Measurements from ENCODE around the gene RASEF.

The RASEF gene

DNA sequence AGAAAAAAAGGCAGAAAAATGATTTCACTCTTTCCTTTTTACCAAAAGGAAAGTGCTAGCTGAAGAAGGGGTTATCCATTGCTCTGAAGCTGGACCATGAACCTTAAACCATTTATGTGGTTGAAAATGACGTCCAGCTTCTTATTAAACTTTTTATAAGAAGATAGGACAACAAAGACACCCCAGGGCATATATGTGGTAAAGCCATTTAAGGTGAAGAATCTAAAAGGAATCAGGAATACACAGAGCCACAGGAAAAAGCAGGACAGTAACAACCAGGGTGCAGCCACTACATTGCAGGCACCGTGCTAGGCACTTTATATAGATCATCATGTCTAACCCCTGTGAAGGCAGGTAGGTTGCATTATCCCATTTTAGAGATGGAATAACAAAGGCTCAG, 42.1 kb downstream of the RASEF start:
- Histone ChIP-seq H3K27ac (ENCODE audit: low read depth, low read length) (no peak overlapping the region), H3K9me3 (ENCODE audit: control insufficient read depth in 5 of 5, low read length in 5 of 5) (peaks cover 0 to 6% (median 0%) of the 10 kb centered on the region in 5 donors), H3K4me1 (ENCODE audit: control insufficient read depth in 5 of 5, insufficient read depth in 5 of 5, low read length in 5 of 5) (no peaks in the 10 kb centered on the region)

GRCh38 chr9:83020327-83020726, 42.6 kb downstream of the RASEF start:
- Histone ChIP-seq H3K4me3 (ENCODE audit: low read depth in 1 of 5, low read length in 5 of 5) (no peak overlapping the region), H3K9me3 (ENCODE audit: control insufficient read depth in 5 of 5, low read length in 5 of 5) (peaks cover 0 to 6% (median 0%) of the 10 kb centered on the region in 5 donors), H3K27me3 (ENCODE audit: control insufficient read depth in 5 of 5, insufficient read depth in 4 of 5, low read length in 5 of 5) (no peaks in the 10 kb centered on the region), H3K27ac (ENCODE audit: low read depth, low read length) (no peak overlapping the region), H3K4me1 (ENCODE audit: control insufficient read depth in 5 of 5, insufficient read depth in 5 of 5, low read length in 5 of 5) (no peaks in the 10 kb centered on the region), H3K9ac (ENCODE audit: low read length in 5 of 5) (no peak overlapping the region), H3K36me3 (ENCODE audit: control insufficient read depth in 5 of 5, insufficient read depth in 5 of 5, low read length in 5 of 5) (no peaks in the 10 kb centered on the region)

More for the DNA sequence above, 42.1 kb downstream of the RASEF start:
- Histone ChIP-seq H3K4me3 (ENCODE audit: low read depth in 1 of 5, low read length in 5 of 5) (no peak overlapping the region), H3K27me3 (ENCODE audit: control insufficient read depth in 5 of 5, insufficient read depth in 4 of 5, low read length in 5 of 5) (no peaks in the 10 kb centered on the region), H3K9ac (ENCODE audit: low read length in 5 of 5) (no peak overlapping the region), H3K36me3 (ENCODE audit: control insufficient read depth in 5 of 5, insufficient read depth in 5 of 5, low read length in 5 of 5) (no peaks in the 10 kb centered on the region)

GRCh38 chr9:83019246-83019645, 43.7 kb downstream of the RASEF start:
- no peaks in the 10 kb centered on the region for H3K27me3 ChIP-seq (ENCODE audit: control insufficient read depth in 5 of 5, insufficient read depth in 4 of 5, low read length in 5 of 5)
- H3K36me3 ChIP-seq (ENCODE audit: control insufficient read depth in 5 of 5, insufficient read depth in 5 of 5, low read length in 5 of 5), result no peaks in the 10 kb centered on the region
- H3K4me3 ChIP-seq (ENCODE audit: low read depth in 1 of 5, low read length in 5 of 5), result no peak overlapping the region
- H3K9me3 ChIP-seq (ENCODE audit: control insufficient read depth in 5 of 5, low read length in 5 of 5), result peaks cover 0 to 6% (median 0%) of the 10 kb centered on the region in 5 donors
- no peak overlapping the region for H3K9ac ChIP-seq (ENCODE audit: low read length in 5 of 5)
- H3K4me1 ChIP-seq (ENCODE audit: control insufficient read depth in 5 of 5, insufficient read depth in 5 of 5, low read length in 5 of 5), result no peaks in the 10 kb centered on the region
- no peak overlapping the region for H3K27ac ChIP-seq (ENCODE audit: low read depth, low read length)

DNA sequence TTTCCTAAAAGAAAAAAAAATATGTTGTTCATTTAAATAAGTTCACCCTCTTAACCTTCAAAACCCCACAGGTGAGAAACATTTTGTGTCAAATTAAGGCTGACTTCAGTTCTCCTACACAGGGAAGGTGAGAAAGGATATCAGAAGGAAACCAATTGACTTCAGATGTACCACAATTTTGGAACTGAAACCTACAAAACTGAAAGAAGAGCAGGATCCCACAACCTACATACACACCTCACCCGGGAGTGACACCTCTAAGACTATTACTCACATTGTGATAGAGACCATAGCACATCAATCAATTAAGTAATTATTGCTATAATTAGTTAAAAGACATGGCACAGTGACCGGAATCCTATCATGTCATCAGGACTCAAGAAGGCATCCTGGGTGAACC, 47.0 kb downstream of the RASEF start:
- Histone ChIP-seq H3K4me3 (ENCODE audit: low read depth in 1 of 5, low read length in 5 of 5) (no peak overlapping the region), H3K27me3 (ENCODE audit: control insufficient read depth in 5 of 5, insufficient read depth in 4 of 5, low read length in 5 of 5) (no peaks in the 10 kb centered on the region), H3K36me3 (ENCODE audit: control insufficient read depth in 5 of 5, insufficient read depth in 5 of 5, low read length in 5 of 5) (no peaks in the 10 kb centered on the region), H3K4me1 (ENCODE audit: control insufficient read depth in 5 of 5, insufficient read depth in 5 of 5, low read length in 5 of 5) (peaks cover 0 to 14% (median 0%) of the 10 kb centered on the region in 5 donors), H3K9me3 (ENCODE audit: control insufficient read depth in 5 of 5, low read length in 5 of 5) (peaks cover 0 to 6% (median 0%) of the 10 kb centered on the region in 5 donors), H3K27ac (ENCODE audit: low read depth, low read length) (no peak overlapping the region), H3K9ac (ENCODE audit: low read length in 5 of 5) (no peak overlapping the region)

DNA sequence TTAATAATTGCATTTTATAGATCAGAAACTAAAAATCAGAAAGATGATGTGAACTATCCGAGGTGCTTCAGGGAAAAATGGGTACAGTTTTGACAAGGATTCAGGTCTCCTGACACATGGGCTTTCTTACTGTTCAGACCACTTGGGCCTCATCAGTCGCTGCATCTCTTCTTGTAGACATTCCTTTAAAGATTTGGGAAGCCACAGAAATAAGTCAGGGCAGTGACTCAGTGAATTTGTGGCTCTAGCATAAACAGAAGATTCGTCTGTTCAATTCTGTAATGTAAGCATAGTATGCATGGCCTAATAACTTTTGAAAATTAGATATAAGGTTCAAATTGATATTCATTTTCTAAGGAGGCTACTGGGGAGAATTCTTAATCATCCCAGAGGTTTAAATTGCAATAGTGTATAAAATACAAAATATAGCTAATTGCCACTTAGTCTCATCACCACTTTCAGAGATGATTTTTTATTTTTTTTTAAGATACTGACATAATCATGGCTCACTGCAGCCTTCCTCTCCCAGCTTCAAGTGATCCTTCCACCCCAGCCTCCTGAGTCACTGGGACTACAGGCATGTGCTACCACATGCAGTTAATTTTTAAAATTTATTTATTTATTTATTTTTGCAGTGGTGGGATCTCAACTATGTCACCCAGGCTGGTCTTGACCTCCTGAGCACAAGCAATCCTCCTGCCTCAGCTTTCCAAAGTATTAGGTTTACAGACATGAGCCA, 48.9 kb downstream of the RASEF start:
- Histone ChIP-seq H3K4me3 (ENCODE audit: low read depth in 1 of 5, low read length in 5 of 5) (no peak overlapping the region), H3K27ac (ENCODE audit: low read depth, low read length) (no peak overlapping the region), H3K36me3 (ENCODE audit: control insufficient read depth in 5 of 5, insufficient read depth in 5 of 5, low read length in 5 of 5) (no peaks in the 10 kb centered on the region), H3K9me3 (ENCODE audit: control insufficient read depth in 5 of 5, low read length in 5 of 5) (peaks cover 0 to 6% (median 0%) of the 10 kb centered on the region in 5 donors), H3K4me1 (ENCODE audit: control insufficient read depth in 5 of 5, insufficient read depth in 5 of 5, low read length in 5 of 5) (peaks cover 0 to 14% (median 0%) of the 10 kb centered on the region in 5 donors), H3K27me3 (ENCODE audit: control insufficient read depth in 5 of 5, insufficient read depth in 4 of 5, low read length in 5 of 5) (no peaks in the 10 kb centered on the region), H3K9ac (ENCODE audit: low read length in 5 of 5) (no peak overlapping the region)

- H3K9me3 ChIP-seq (ENCODE audit: control insufficient read depth in 5 of 5, low read length in 5 of 5), result peaks cover 0 to 4% (median 0%) of the 10 kb centered on the region in 5 donors
- H3K27ac ChIP-seq (ENCODE audit: low read depth, low read length), result no peak overlapping the region
- H3K36me3 ChIP-seq (ENCODE audit: control insufficient read depth in 5 of 5, insufficient read depth in 5 of 5, low read length in 5 of 5), result no peaks in the 10 kb centered on the region
- H3K4me3 ChIP-seq (ENCODE audit: low read depth in 1 of 5, low read length in 5 of 5), result no peak overlapping the region
- peaks cover 0 to 14% (median 0%) of the 10 kb centered on the region in 5 donors for H3K4me1 ChIP-seq (ENCODE audit: control insufficient read depth in 5 of 5, insufficient read depth in 5 of 5, low read length in 5 of 5)
- H3K27me3 ChIP-seq (ENCODE audit: control insufficient read depth in 5 of 5, insufficient read depth in 4 of 5, low read length in 5 of 5), result no peaks in the 10 kb centered on the region
- H3K9ac ChIP-seq (ENCODE audit: low read length in 5 of 5), result no peak overlapping the region
Measured at GRCh38 chr9:83012922-83013838, 49.8 kb downstream of the RASEF start.

- no peak overlapping the region for H3K9ac ChIP-seq (ENCODE audit: low read length in 5 of 5)
- H3K27ac ChIP-seq (ENCODE audit: low read depth, low read length), result no peak overlapping the region
- no peaks in the 10 kb centered on the region for H3K9me3 ChIP-seq (ENCODE audit: control insufficient read depth in 5 of 5, low read length in 5 of 5)
- H3K36me3 ChIP-seq (ENCODE audit: control insufficient read depth in 5 of 5, insufficient read depth in 5 of 5, low read length in 5 of 5), result no peaks in the 10 kb centered on the region
- H3K4me1 ChIP-seq (ENCODE audit: control insufficient read depth in 5 of 5, insufficient read depth in 5 of 5, low read length in 5 of 5), result peaks cover 0 to 14% (median 0%) of the 10 kb centered on the region in 5 donors
- no peaks in the 10 kb centered on the region for H3K27me3 ChIP-seq (ENCODE audit: control insufficient read depth in 5 of 5, insufficient read depth in 4 of 5, low read length in 5 of 5)
- no peak overlapping the region for H3K4me3 ChIP-seq (ENCODE audit: low read depth in 1 of 5, low read length in 5 of 5)
Measured at GRCh38 chr9:83012168-83012921, 50.6 kb downstream of the RASEF start.

DNA sequence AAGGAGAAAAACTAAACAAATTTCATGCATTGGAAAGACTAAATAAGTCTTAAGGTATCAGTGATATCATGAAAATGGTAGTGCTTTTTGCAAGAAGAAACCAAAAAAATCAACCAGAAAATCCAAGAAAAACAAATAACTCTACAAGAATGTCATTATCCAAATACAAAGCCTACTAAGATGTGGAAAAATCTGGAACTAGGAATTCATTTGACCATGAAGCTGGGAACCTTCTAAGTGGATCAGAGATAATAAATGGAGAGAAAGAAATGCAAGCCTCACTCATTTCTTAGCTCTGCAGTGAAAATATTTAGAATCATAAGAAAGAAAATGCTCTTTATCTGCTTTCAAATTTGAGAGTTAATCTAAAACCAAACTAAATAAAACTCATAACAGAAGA, 51.3 kb downstream of the RASEF start:
- no peaks in the 10 kb centered on the region for H3K36me3 ChIP-seq (ENCODE audit: control insufficient read depth in 5 of 5, insufficient read depth in 5 of 5, low read length in 5 of 5)
- no peaks in the 10 kb centered on the region for H3K27me3 ChIP-seq (ENCODE audit: control insufficient read depth in 5 of 5, insufficient read depth in 4 of 5, low read length in 5 of 5)
- H3K27ac ChIP-seq (ENCODE audit: low read depth, low read length), result no peak overlapping the region
- H3K9ac ChIP-seq (ENCODE audit: low read length in 5 of 5), result no peak overlapping the region
- peaks cover 0 to 14% (median 0%) of the 10 kb centered on the region in 5 donors for H3K4me1 ChIP-seq (ENCODE audit: control insufficient read depth in 5 of 5, insufficient read depth in 5 of 5, low read length in 5 of 5)
- H3K9me3 ChIP-seq (ENCODE audit: control insufficient read depth in 5 of 5, low read length in 5 of 5), result no peaks in the 10 kb centered on the region
- no peak overlapping the region for H3K4me3 ChIP-seq (ENCODE audit: low read depth in 1 of 5, low read length in 5 of 5)

DNA sequence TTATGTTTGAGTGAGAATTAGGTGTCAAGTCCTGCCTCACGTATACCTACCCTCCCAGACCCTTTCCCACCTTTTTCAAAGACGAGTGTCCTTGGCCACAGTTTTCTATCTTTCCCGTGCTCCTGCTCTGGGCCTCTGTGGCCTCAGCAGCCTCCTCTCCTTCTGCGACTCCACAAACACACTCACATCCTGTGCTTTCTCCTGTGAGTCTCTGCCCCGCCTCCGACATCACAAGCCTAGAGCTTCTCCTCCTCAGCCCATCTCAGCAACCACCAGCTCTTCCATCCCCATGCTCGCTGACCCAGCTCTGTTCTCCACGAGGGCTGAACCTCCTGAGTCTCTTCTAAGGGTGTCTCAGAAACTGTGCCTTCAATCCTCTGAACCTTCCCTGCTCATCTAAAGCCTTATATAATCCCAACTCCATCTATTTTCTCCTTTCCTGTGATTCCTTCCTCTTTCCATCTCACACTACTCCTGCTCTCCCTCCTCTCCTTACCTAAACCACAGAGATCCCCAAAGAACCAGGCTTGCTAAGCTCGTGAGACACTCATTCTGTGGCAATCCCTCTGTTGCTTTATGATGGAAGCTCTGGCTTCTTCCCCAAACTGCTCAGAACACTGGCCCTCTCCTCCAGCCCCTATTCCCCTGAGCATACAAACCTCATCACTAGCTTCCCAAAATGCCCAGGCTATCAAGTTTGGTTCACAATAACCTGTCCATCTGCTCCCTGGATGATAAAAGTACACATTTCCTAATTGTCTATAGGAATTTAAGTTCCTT, 55.2 kb downstream of the RASEF start:
- Histone ChIP-seq H3K9ac (ENCODE audit: low read length in 5 of 5) (no peak overlapping the region), H3K9me3 (ENCODE audit: control insufficient read depth in 5 of 5, low read length in 5 of 5) (no peaks in the 10 kb centered on the region), H3K27ac (ENCODE audit: low read depth, low read length) (no peak overlapping the region), H3K4me1 (ENCODE audit: control insufficient read depth in 5 of 5, insufficient read depth in 5 of 5, low read length in 5 of 5) (peaks cover 0 to 11% (median 0%) of the 10 kb centered on the region in 5 donors), H3K36me3 (ENCODE audit: control insufficient read depth in 5 of 5, insufficient read depth in 5 of 5, low read length in 5 of 5) (no peaks in the 10 kb centered on the region), H3K4me3 (ENCODE audit: low read depth in 1 of 5, low read length in 5 of 5) (no peak overlapping the region), H3K27me3 (ENCODE audit: control insufficient read depth in 5 of 5, insufficient read depth in 4 of 5, low read length in 5 of 5) (no peaks in the 10 kb centered on the region)

All from subcutaneous abdominal adipose tissue (tissue), 5 donors.